ENCODE data around the gene LOXL3. TPM values are rescaled to one million over a fixed set of nuclear protein-coding genes. Genes with fewer than 3 reads are reported as not detected.

The LOXL3 gene
- total RNA-seq, 1 donor: 18.5 TPM

- no peak for DNase-seq (ENCODE audit: low read depth)
- H3K4me3 ChIP-seq (ENCODE audit: low read depth, low read length): peak overlapping the region; percentile 100
- TF ChIP-seq, protein P1, sequence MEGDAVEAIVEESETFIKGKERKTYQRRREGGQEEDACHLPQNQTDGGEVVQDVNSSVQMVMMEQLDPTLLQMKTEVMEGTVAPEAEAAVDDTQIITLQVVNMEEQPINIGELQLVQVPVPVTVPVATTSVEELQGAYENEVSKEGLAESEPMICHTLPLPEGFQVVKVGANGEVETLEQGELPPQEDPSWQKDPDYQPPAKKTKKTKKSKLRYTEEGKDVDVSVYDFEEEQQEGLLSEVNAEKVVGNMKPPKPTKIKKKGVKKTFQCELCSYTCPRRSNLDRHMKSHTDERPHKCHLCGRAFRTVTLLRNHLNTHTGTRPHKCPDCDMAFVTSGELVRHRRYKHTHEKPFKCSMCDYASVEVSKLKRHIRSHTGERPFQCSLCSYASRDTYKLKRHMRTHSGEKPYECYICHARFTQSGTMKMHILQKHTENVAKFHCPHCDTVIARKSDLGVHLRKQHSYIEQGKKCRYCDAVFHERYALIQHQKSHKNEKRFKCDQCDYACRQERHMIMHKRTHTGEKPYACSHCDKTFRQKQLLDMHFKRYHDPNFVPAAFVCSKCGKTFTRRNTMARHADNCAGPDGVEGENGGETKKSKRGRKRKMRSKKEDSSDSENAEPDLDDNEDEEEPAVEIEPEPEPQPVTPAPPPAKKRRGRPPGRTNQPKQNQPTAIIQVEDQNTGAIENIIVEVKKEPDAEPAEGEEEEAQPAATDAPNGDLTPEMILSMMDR (IDR thresholded peaks at IDR 0.05; ENCODE audit: insufficient read depth, low read length): no peak
These were observed 45.7 kb downstream of the LOXL3 start for GRCh38 chr2:74507926-74508520.

DNA sequence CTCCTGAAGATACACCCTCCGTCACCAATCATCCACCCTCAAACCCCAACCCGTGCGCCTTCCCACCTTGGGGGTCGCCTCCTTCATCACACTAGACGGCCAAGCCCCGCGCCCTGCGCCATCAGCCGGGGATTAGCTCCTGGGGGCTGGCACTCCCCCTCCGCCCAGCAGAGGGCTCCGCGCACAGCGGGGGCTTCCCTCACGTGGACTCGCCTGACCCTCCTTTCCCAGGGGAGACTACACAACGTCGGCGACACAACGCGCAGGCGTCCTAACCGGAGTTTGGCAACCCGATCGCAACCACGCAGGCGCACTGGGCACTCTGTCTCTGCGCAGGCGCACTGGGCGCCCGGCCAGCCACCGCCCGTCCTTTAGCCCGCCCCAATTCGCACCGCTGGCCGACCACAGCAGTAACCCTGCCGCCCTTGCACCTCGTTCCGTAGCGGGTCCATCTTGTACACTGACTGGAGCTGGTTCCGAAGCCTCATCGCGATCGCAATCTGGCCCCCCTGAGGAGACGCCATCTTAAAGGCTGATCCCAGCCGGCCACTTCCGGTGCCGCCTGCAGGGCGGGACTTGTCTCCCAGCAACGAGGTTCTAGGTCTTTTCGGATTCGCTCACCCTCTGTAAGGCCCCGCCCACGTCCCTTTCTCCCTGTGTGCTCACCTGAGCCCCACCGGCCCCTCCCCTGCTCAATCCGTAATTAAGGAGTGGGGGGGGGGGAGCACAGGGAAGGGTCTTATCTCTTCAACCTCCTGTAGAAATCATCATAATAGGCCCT is 46.4 kb downstream of the LOXL3 start, which contains the start of gene PCGF1:
Gene PCGF1 (minus strand): TSS at position 551 of the 781 bp plus-strand sequence. CDS start 27 bp downstream, at position 524.
- TF ChIP-seq, protein P1 (IDR thresholded peaks at IDR 0.05; ENCODE audit: insufficient read depth, low read length): peak; percentile 51
- DNase-seq (ENCODE audit: low read depth): peak; percentile 98
- H3K4me3 ChIP-seq (ENCODE audit: low read depth, low read length): peak within 1 kb of the TSS; percentile 100

- no peak for DNase-seq (ENCODE audit: low read depth)
These were observed 48.1 kb downstream of the LOXL3 start for GRCh38 chr2:74505448-74506246.

GRCh38 chr2:74504591-74504990 is 49.2 kb downstream of the LOXL3 start:
- peak overlapping the region; percentile 69 for H3K4me3 ChIP-seq (ENCODE audit: low read depth, low read length)
- TF ChIP-seq, protein P1 (IDR thresholded peaks at IDR 0.05; ENCODE audit: insufficient read depth, low read length): no peak
- DNase-seq (ENCODE audit: low read depth): no peak

More at GRCh38 chr2:74505448-74506246, 48.1 kb downstream of the LOXL3 start:
- TF ChIP-seq, protein P1 (IDR thresholded peaks at IDR 0.05; ENCODE audit: insufficient read depth, low read length): no peak
- peak overlapping the region; percentile 52 for H3K4me3 ChIP-seq (ENCODE audit: low read depth, low read length)

- no peak for DNase-seq (ENCODE audit: low read depth)
- peak overlapping the region; percentile 69 for H3K4me3 ChIP-seq (ENCODE audit: low read depth, low read length)
- TF ChIP-seq, protein P1 (IDR thresholded peaks at IDR 0.05; ENCODE audit: insufficient read depth, low read length): no peak
These were observed 50.0 kb downstream of the LOXL3 start for GRCh38 chr2:74503506-74504475.
